HG03460 (cell line): ENCODE data around the gene NOL12.
"Not testable (repeated sequence)": the region's sequence is repeated elsewhere in the genome, so short reads cannot be mapped to it uniquely, and the experiment has no call there.

Experiments
- ATAC-seq: cut with Tn5 transposase; IDR thresholded peaks from one replicate; pipeline ENCODE4 v1.9.1; 2021; ENCODE audit not compliant: unreplicated experiment

The NOL12 gene

GRCh38 chr22:37686002-37686982, at the start of gene NOL12:
Gene NOL12, plus strand, starts transcription at chr22:37686343. Its CDS starts 50 bp downstream, at chr22:37686393.
- ATAC-seq: peak; percentile 68

GRCh38 chr22:37636949-37637273, 49.2 kb upstream of the NOL12 start:
- no peak for ATAC-seq

GRCh38 chr22:37638391-37639069, 47.6 kb upstream of the NOL12 start:
- ATAC-seq: no peak

- no peak for ATAC-seq
Observed at GRCh38 chr22:37639070-37639760, 46.9 kb upstream of the NOL12 start, which contains the start of gene SH3BP1. Gene SH3BP1, plus strand, starts transcription at chr22:37639669. Its CDS starts 119 bp downstream, at chr22:37639788.

- no peak for ATAC-seq
Observed at GRCh38 chr22:37639771-37640590, 46.2 kb upstream of the NOL12 start.

GRCh38 chr22:37640591-37641560, 45.3 kb upstream of the NOL12 start:
- ATAC-seq: no peak

- ATAC-seq: no peak
Observed at GRCh38 chr22:37641561-37641949, 44.6 kb upstream of the NOL12 start.

GRCh38 chr22:37643225-37643847, 42.8 kb upstream of the NOL12 start:
- no peak for ATAC-seq

GRCh38 chr22:37647317-37647716, 38.8 kb upstream of the NOL12 start:
- ATAC-seq: no peak

GRCh38 chr22:37647928-37648327, 38.2 kb upstream of the NOL12 start:
- no peak for ATAC-seq

- ATAC-seq: no peak
Observed at GRCh38 chr22:37650463-37651136, 35.5 kb upstream of the NOL12 start.

- no peak for ATAC-seq
Observed at GRCh38 chr22:37654563-37655251, 31.4 kb upstream of the NOL12 start.

- no peak for ATAC-seq
Observed at GRCh38 chr22:37655252-37655563, 30.9 kb upstream of the NOL12 start.

- ATAC-seq: not testable (repeated sequence)
Observed at GRCh38 chr22:37656583-37656982, 29.6 kb upstream of the NOL12 start.

- no peak for ATAC-seq
Observed at GRCh38 chr22:37657590-37658132, 28.5 kb upstream of the NOL12 start.

- ATAC-seq: peak; percentile 81
Observed at GRCh38 chr22:37658133-37659065, 27.7 kb upstream of the NOL12 start, which contains the start of gene PDXP. Gene PDXP, plus strand, starts transcription at chr22:37658723. Its CDS starts 60 bp downstream, at chr22:37658783.
